Esophagus muscularis mucosa (tissue), 4 donors: ENCODE data around the gene PLEKHH1. TPM values are rescaled to one million over a fixed set of nuclear protein-coding genes. Genes with fewer than 3 reads are reported as not detected.

ENCODE experiments used
- DNase-seq: peaks from one replicate; pipeline ENCODE4 v3.0.0-alpha.2; 2017; ENCODE audit errors: extremely low spot score
- H3K27ac ChIP-seq, 4 donors: fragments of 200-600 bp; sonication (generic); replicated peaks in 1 of 4; 1 replicate in 3 of 4; 2 replicates in 1 of 4; pipeline ENCODE4 v1.5.1; 2016 to 2019; ENCODE audit warnings: mild to moderate bottlenecking in 1 of 4
- H3K27me3 ChIP-seq, 4 donors: fragments of 200-600 bp; sonication (generic); one replicate each; pipeline versions ENCODE4 v1.5.1 to v1.6.0; 2016 to 2019
- H3K36me3 ChIP-seq, 4 donors: fragments of 200-600 bp; sonication (generic); one replicate each; pipeline ENCODE4 v1.5.1; 2016 to 2019
- H3K4me1 ChIP-seq, 4 donors: fragments of 200-600 bp; sonication (generic); one replicate each; pipeline ENCODE4 v1.5.1; 2016 to 2019
- H3K4me3 ChIP-seq, 4 donors: fragments of 200-600 bp; sonication (generic); 1 replicate in 2 of 4; 2 replicates in 2 of 4; pipeline ENCODE4 v1.5.1; 2016 to 2019; ENCODE audit warnings: mild to moderate bottlenecking in 4 of 4, moderate library complexity in 1 of 4
- H3K9me3 ChIP-seq, 4 donors: fragments of 200-600 bp; sonication (generic); 1 replicate in 3 of 4; 2 replicates in 1 of 4; pipeline ENCODE4 v1.5.1; 2016 to 2019
- CTCF ChIP-seq, 3 experiments: fragments of 200-600 bp in 2 of 3; fragments of 450-650 bp in 1 of 3; sonication (generic) in 2 of 3; IDR thresholded peaks; one replicate each; pipeline ENCODE4 v1.5.1; 2017 to 2019; ENCODE audit warnings: antibody characterized with exemption in 3 of 3, mild to moderate bottlenecking in 2 of 3, moderate library complexity in 1 of 3
- EP300 ChIP-seq: sonication (generic); formaldehyde crosslinking; IDR thresholded peaks from one replicate; pipeline ENCODE4 v1.6.1; 2017; ENCODE audit warnings: antibody characterized with exemption
- POLR2A ChIP-seq: fragments of 450-650 bp; IDR thresholded peaks from one replicate; pipeline ENCODE4 v1.6.1; 2017; ENCODE audit warnings: antibody characterized with exemption, moderate library complexity, mild to moderate bottlenecking, low read depth
- POLR2AphosphoS5 ChIP-seq, 2 donors: sonication (generic); formaldehyde crosslinking; IDR thresholded peaks; one replicate each; pipeline ENCODE4 v1.6.1; 2017; ENCODE audit warnings: antibody characterized with exemption in 2 of 2
- WGBS: methylation state at CpG from one replicate; pipeline ENCODE4 v1.1.5; 2018; 5-methylcytosine and 5-hydroxymethylcytosine counted together
- intact Hi-C: fragments of 100-400 bp; cut with DNase I; formaldehyde crosslinking; loops from one replicate; pipeline ENCODE4 v1.15.1; 2023
- total RNA-seq, 4 donors: library from RNA; depleted of rRNA; stranded (reverse); fragments of >200 nt; gene quantifications; one replicate each; pipeline versions ENCODE4 v1.1.0 to v1.2.1, GENCODE V29; 2016

PLEKHH1 gene
- total RNA-seq, 4 donors from 2014 or later, result 1.7 to 3.8 (median 2.4) TPM

DNA sequence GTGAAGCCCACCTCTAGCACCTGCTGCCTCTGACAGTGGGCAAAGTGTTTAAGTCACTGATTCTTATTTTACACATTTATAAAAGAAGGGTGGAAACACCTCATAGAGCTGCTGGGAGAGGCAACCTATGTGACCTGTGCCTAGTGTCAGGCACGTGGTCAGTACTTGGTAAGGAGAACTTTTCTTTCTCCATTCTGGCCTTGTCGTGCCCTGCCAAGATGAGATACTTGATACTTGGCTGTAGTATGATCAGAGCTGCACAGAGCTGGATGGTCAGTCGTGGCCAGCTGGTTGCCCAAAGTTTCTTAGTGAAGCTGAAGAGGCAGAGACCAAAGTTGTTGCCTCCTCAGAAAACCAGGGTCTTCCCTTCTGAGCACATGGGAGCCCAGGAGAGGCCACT lies 24.6 kb downstream of the PLEKHH1 start:
- Histone ChIP-seq H3K27me3 (no peaks in the 10 kb centered on the region), H3K9me3 (no peaks in the 10 kb centered on the region), H3K27ac (no peak overlapping the region), H3K4me3 (no peak overlapping the region), H3K36me3 (peaks cover 0 to 13% (median 8%) of the 10 kb centered on the region in 4 donors), H3K4me1 (no peaks in the 10 kb centered on the region)
- WGBS, result 84% methylated on average over 3 of the region's 3 CpGs
- DNase-seq, result no peak
- intact Hi-C loops, result no loop called here
- no peak for TF ChIP-seq POLR2A
- TF ChIP-seq POLR2AphosphoS5 (IDR thresholded peaks at IDR 0.05), result no peak
- TF ChIP-seq EP300, result no peak
- no peak for TF ChIP-seq CTCF (IDR thresholded peaks at IDR 0.05)

- WGBS, result 55% methylated on average over 4 of the region's 4 CpGs
- intact Hi-C loops, result no loop called here
- no peak for DNase-seq
These were observed 26.5 kb downstream of the PLEKHH1 start for GRCh38 chr14:67559639-67560038.

GRCh38 chr14:67562025-67562775 lies 29.1 kb downstream of the PLEKHH1 start:
- TF ChIP-seq POLR2A (no peak), CTCF (IDR thresholded peaks at IDR 0.05) (no peak), POLR2AphosphoS5 (IDR thresholded peaks at IDR 0.05) (no peak), EP300 (no peak)
- Histone ChIP-seq H3K9me3 (no peaks in the 10 kb centered on the region), H3K4me1 (no peaks in the 10 kb centered on the region), H3K4me3 (no peak overlapping the region), H3K27me3 (no peaks in the 10 kb centered on the region), H3K36me3 (peaks cover 0 to 21% (median 13%) of the 10 kb centered on the region in 4 donors), H3K27ac (no peak overlapping the region)
- no peak for DNase-seq
- intact Hi-C loops, result no loop called here
- 81% methylated on average over 10 of the region's 14 CpGs for WGBS

More at GRCh38 chr14:67559639-67560038, 26.5 kb downstream of the PLEKHH1 start:
- no peak overlapping the region for H3K4me3 ChIP-seq
- H3K27me3 ChIP-seq, result no peaks in the 10 kb centered on the region
- H3K36me3 ChIP-seq, result peaks cover 0 to 18% (median 12%) of the 10 kb centered on the region in 4 donors
- H3K27ac ChIP-seq, result no peak overlapping the region
- no peaks in the 10 kb centered on the region for H3K4me1 ChIP-seq
- no peaks in the 10 kb centered on the region for H3K9me3 ChIP-seq
- TF ChIP-seq CTCF (IDR thresholded peaks at IDR 0.05) (no peak), POLR2AphosphoS5 (IDR thresholded peaks at IDR 0.05) (no peak), POLR2A (no peak), EP300 (no peak)

DNA sequence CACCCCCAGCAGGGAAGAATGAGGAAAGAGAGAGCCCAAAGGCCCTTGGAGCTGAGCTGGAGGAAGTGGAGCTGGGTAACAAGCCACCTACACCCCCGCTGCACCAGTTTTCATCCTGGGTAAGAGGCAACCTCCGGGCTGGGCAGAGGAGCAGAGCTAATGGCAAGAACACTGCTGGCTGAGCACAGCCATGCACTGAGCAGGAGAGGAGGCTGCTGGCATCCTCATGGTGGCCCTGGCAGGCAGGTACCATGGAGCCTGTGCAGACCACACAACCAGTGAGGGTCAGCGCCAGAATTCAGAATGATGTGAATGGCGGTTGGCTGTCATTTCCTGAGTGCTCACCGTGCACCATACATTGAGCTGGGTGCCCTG lies 29.7 kb downstream of the PLEKHH1 start:
- H3K27ac ChIP-seq, result no peak overlapping the region
- intact Hi-C loops, result no loop called here
- no peak for TF ChIP-seq POLR2A
- no peaks in the 10 kb centered on the region for H3K27me3 ChIP-seq
- H3K36me3 ChIP-seq, result peaks cover 0 to 21% (median 13%) of the 10 kb centered on the region in 4 donors
- DNase-seq, result no peak
- H3K4me1 ChIP-seq, result no peaks in the 10 kb centered on the region
- no peak overlapping the region for H3K4me3 ChIP-seq
- WGBS, result 97% methylated on average over 5 of the region's 5 CpGs
- H3K9me3 ChIP-seq, result no peaks in the 10 kb centered on the region

DNA sequence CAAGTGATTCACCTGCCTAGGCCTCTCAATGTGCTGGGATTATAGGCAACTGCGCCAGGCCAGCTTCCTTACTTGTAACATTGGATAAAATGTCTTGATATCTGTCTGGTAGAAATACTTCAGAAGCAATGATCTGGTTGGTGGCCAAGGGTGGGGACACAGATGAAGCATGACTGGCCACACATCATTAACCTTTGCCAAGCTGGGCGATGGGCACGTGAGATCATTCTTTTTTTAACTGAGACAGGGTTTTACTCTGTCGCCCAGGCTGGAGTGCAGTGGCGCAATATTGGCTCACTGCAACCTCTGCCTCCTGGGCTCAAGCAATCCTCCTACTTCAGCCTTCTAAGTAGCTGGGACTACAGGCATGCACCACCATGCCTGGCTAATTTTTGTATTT lies 31.1 kb downstream of the PLEKHH1 start:
- 79% methylated on average over 5 of the region's 5 CpGs for WGBS
- H3K9me3 ChIP-seq, result no peaks in the 10 kb centered on the region
- no peak overlapping the region for H3K4me3 ChIP-seq
- no peak for DNase-seq
- no peak for TF ChIP-seq POLR2A
- no peak for TF ChIP-seq CTCF (IDR thresholded peaks at IDR 0.05)
- no peak for TF ChIP-seq EP300
- TF ChIP-seq POLR2AphosphoS5 (IDR thresholded peaks at IDR 0.05), result no peak
- no peaks in the 10 kb centered on the region for H3K4me1 ChIP-seq
- H3K36me3 ChIP-seq, result peaks cover 0 to 21% (median 11%) of the 10 kb centered on the region in 4 donors
- H3K27me3 ChIP-seq, result no peaks in the 10 kb centered on the region
- intact Hi-C loops, result no loop called here
- no peak overlapping the region for H3K27ac ChIP-seq
